A549 (cell line): ENCODE results near the gene SH3RF3. TPM values are rescaled to one million over a fixed set of nuclear protein-coding genes. Genes with fewer than 3 reads are reported as not detected.

Experiments used
- ATAC-seq, 2 experiments: fragments of 200-7000 bp in 1 of 2; fragments of >200 bp in 1 of 2; cut with Nextera tagmentation in 1 of 2; cut with Tn5 transposase in 1 of 2; 3 replicates each; pipeline versions ENCODE4 v1.8.0 to v1.9.1; 2018 to 2020; ENCODE audit warnings: mild to moderate bottlenecking in 1 of 2, moderate library complexity in 1 of 2
- CTCF ChIA-PET: fragments of 300-600 bp; sonication (Branson Sonifier 250); formaldehyde crosslinking; extraction: SDS; loops from one replicate; lab custom pipeline; 2021; ENCODE audit warnings: antibody characterized with exemption, inconsistent platforms; lab: Yijun Ruan, JAX
- POLR2A ChIA-PET: fragments of 350-600 bp; formaldehyde crosslinking; extraction: SDS; loops from one replicate; lab custom pipeline; 2021; ENCODE audit warnings: antibody characterized with exemption, inconsistent platforms; lab: Yijun Ruan, JAX
- DNase-seq, 2 experiments: peaks; one replicate each; pipeline versions ENCODE4 v3.0.0 to v3.0.0-alpha.2; 2011 to 2016; ENCODE audit warnings: low read depth in 1 of 2, low spot score in 1 of 2
- FAIRE-seq: peaks from 2 replicates; lab custom pipeline; 2011; peaks lifted over from hg19 to GRCh38; lab: Jason Lieb, UNC
- H3K27ac ChIP-seq, 2 experiments: fragments of >200 bp; sonication (Bioruptor Twin); formaldehyde crosslinking; 3 replicates each; pipeline ENCODE4 v1.5.1; 2016 to 2017
- H3K4me1 ChIP-seq: fragments of >200 bp; sonication (Bioruptor Twin); formaldehyde crosslinking; 3 replicates; pipeline ENCODE4 v1.6.1; 2016
- H3K4me2 ChIP-seq: fragments of >200 bp; sonication (Bioruptor Twin); formaldehyde crosslinking; 3 replicates; pipeline ENCODE4 v1.6.1; 2016
- H3K4me3 ChIP-seq: fragments of >200 bp; sonication (Bioruptor Twin); formaldehyde crosslinking; 3 replicates; pipeline ENCODE4 v1.5.1; 2016
- H3K9me3 ChIP-seq: fragments of >200 bp; sonication (Bioruptor Twin); formaldehyde crosslinking; 3 replicates; pipeline ENCODE4 v1.6.1; 2016
- ATOH8 ChIP-seq: fragments of 250-450 bp; sonication (Bioruptor Pico); IDR thresholded peaks from 2 replicates; pipeline ENCODE4 v1.5.0; 2020; ENCODE audit warnings: low read depth, mild to moderate bottlenecking, moderate library complexity
- BHLHE40 ChIP-seq: IDR thresholded peaks from 2 replicates; pipeline ENCODE4 v1.6.1; 2012; ENCODE audit warnings: low read depth, low read length, inconsistent platforms
- CBX2 ChIP-seq: fragments of 200-600 bp; sonication (generic); IDR thresholded peaks from 2 replicates; pipeline ENCODE4 v1.6.1; 2016; ENCODE audit warnings: low read depth, mild to moderate bottlenecking, borderline replicate concordance
- ELK1 ChIP-seq: fragments of 150-350 bp; IDR thresholded peaks from 2 replicates; pipeline ENCODE4 v1.6.1; 2014; ENCODE audit warnings: low read depth, mild to moderate bottlenecking, low read length
- ESRRA ChIP-seq: fragments of 150-350 bp; IDR thresholded peaks from 2 replicates; pipeline ENCODE4 v1.6.1; 2014; ENCODE audit warnings: mild to moderate bottlenecking, low read length, borderline replicate concordance
- FOSL2 ChIP-seq, 2 experiments: fragments of 450-650 bp in 1 of 2; fragments of >200 bp in 1 of 2; sonication (Bioruptor Twin) in 1 of 2; formaldehyde crosslinking; IDR thresholded peaks; 2 replicates each; pipeline versions ENCODE4 v1.5.0 to v1.6.1; 2016 to 2020; ENCODE audit warnings: mild to moderate bottlenecking in 1 of 2, moderate library complexity in 1 of 2
- MAX ChIP-seq: IDR thresholded peaks from 2 replicates; pipeline ENCODE4 v1.6.1; 2012
- NPAS2 ChIP-seq: fragments of 250-450 bp; sonication (Bioruptor Pico); IDR thresholded peaks from 2 replicates; pipeline ENCODE4 v1.8.0; 2022; ENCODE audit warnings: mild to moderate bottlenecking, moderate library complexity, borderline replicate concordance
- RARB ChIP-seq: fragments of 250-450 bp; sonication (Bioruptor Pico); IDR thresholded peaks from 2 replicates; pipeline ENCODE4 v1.8.0; 2021; ENCODE audit warnings: mild to moderate bottlenecking, moderate library complexity
- REST ChIP-seq: fragments of 200-600 bp; sonication (generic); IDR thresholded peaks from 2 replicates; pipeline ENCODE4 v1.6.1; 2016; ENCODE audit warnings: antibody characterized with exemption, mild to moderate bottlenecking, moderate library complexity
- SMC3 ChIP-seq: fragments of >200 bp; sonication (Bioruptor Twin); formaldehyde crosslinking; IDR thresholded peaks from 3 replicates; pipeline ENCODE4 v1.6.1; 2018; ENCODE audit warnings: inconsistent platforms
- TP53 ChIP-seq: fragments of 250-450 bp; sonication (Bioruptor Pico); IDR thresholded peaks from 2 replicates; pipeline ENCODE4 v1.5.0; 2021; ENCODE audit warnings: mild to moderate bottlenecking, moderate library complexity
- USF2 ChIP-seq: fragments of 450-650 bp; IDR thresholded peaks from 2 replicates; pipeline ENCODE4 v1.6.1; 2014; ENCODE audit warnings: antibody characterized with exemption
- ZSCAN20 ChIP-seq: fragments of 250-450 bp; sonication (Bioruptor Pico); IDR thresholded peaks from 2 replicates; pipeline ENCODE4 v1.8.0; 2022; ENCODE audit warnings: mild to moderate bottlenecking, moderate library complexity
- WGBS: methylation state at CpG from one replicate; pipeline ENCODE4 v1.1.6; 2017; ENCODE audit errors: missing lambda C conversion rate; 5-methylcytosine and 5-hydroxymethylcytosine counted together
- polyA plus RNA-seq, 4 experiments: library from polyadenylated mRNA; depleted of rRNA in 3 of 4; stranded (reverse); fragments of >200 nt; fragmentation: RNase III in 1 of 4; extraction: RNeasy Plus Mini Kit Qiagen cat#74134 plus additional on column Dnase treatment in 1 of 4; gene quantifications; 2 replicates in 3 of 4; 3 replicates in 1 of 4; pipeline ENCODE4 v1.2.3, GENCODE V29; 2011 to 2017

The SH3RF3 gene
- polyA plus RNA-seq, 2 of the 4 experiments (the other 2 are of a cell fraction), result 0.04 to 0.21 TPM

- H3K4me1 ChIP-seq, result no peaks in the 10 kb centered on the region
- H3K4me3 ChIP-seq, result no peak overlapping the region
- H3K27ac ChIP-seq, result no peak overlapping the region
- no peak for ATAC-seq
- TF ChIP-seq ZSCAN20, result no peak
- TF ChIP-seq BHLHE40, result no peak
- no peak for TF ChIP-seq REST
- no peak for TF ChIP-seq TP53 (CRISPR knock-in tag)
- no peak for TF ChIP-seq ATOH8 (CRISPR knock-in tag)
- no peak for TF ChIP-seq CBX2
- TF ChIP-seq RARB (CRISPR knock-in tag), result no peak
- no peak for TF ChIP-seq NPAS2 (CRISPR knock-in tag)
- TF ChIP-seq ESRRA, result no peak
- no peak for TF ChIP-seq FOSL2 (IDR thresholded peaks at IDR 0.05)
- no peak for TF ChIP-seq FOSL2 (CRISPR knock-in tag; IDR thresholded peaks at IDR 0.05)
- TF ChIP-seq ELK1, result no peak
- no peak overlapping the region for H3K4me2 ChIP-seq
- H3K9me3 ChIP-seq, result no peaks in the 10 kb centered on the region
- ChIA-PET CTCF (no interaction called here), POLR2A (no interaction called here)
- DNase-seq, result no peak
- no peak for FAIRE-seq
- WGBS, result 44% methylated on average over 6 of the region's 6 CpGs
Measured at GRCh38 chr2:109197491-109198418, 68.8 kb downstream of the SH3RF3 start.

- Histone ChIP-seq H3K4me1 (no peaks in the 10 kb centered on the region), H3K9me3 (no peaks in the 10 kb centered on the region), H3K4me2 (no peak overlapping the region), H3K27ac (no peak overlapping the region), H3K4me3 (no peak overlapping the region)
- no peak for ATAC-seq
- CTCF ChIA-PET, result no interaction called here
- POLR2A ChIA-PET, result no interaction called here
- TF ChIP-seq TP53 (CRISPR knock-in tag), result no peak
- TF ChIP-seq CBX2, result no peak
- WGBS, result 77% methylated on average over 4 of the region's 4 CpGs
- no peak for FAIRE-seq
- no peak for DNase-seq
Measured at GRCh38 chr2:109199790-109200189, 70.8 kb downstream of the SH3RF3 start.

- 73% methylated on average over 11 of the region's 14 CpGs for WGBS
- TF ChIP-seq MAX, result no peak
- TF ChIP-seq USF2, result no peak
- TF ChIP-seq ESRRA, result no peak
- TF ChIP-seq SMC3, result no peak
- POLR2A ChIA-PET, result no interaction called here
- CTCF ChIA-PET, result interaction anchor here (0.9 to 1.1 kb wide), 2 partner anchors 17 to 47 kb away, joined by 3 to 4 read pairs; no protein-coding TSS in a partner anchor
- Histone ChIP-seq H3K4me3 (no peak overlapping the region), H3K27ac (no peak overlapping the region), H3K9me3 (no peaks in the 10 kb centered on the region), H3K4me1 (no peaks in the 10 kb centered on the region), H3K4me2 (no peak overlapping the region)
- DNase-seq (no peak), FAIRE-seq (no peak), ATAC-seq (no peak)
Measured at GRCh38 chr2:109200616-109201464, 71.8 kb downstream of the SH3RF3 start.
